Small intestine (tissue), 7 donors: Measurements from ENCODE around the gene UBAC1. TPM values are rescaled to one million over a fixed set of nuclear protein-coding genes. Genes with fewer than 3 reads are reported as not detected.

Experiments used
- DNase-seq, 2 donors: peaks; one replicate each; pipeline versions ENCODE4 v3.0.0 to v3.0.0-alpha.2; 2013
- FAIRE-seq: peaks from 2 replicates; lab custom pipeline; 2012; peaks lifted over from hg19 to GRCh38; lab: Jason Lieb, UNC
- H3K27ac ChIP-seq, 3 donors: one replicate each; pipeline ENCODE4 v1.5.1; 2013; ENCODE audit warnings: low read length in 2 of 3, mild to moderate bottlenecking in 2 of 3, control low read depth in 1 of 3, inconsistent platforms in 1 of 3, low read depth in 1 of 3, moderate library complexity in 1 of 3
- H3K27me3 ChIP-seq, 3 donors: one replicate each; pipeline ENCODE4 v1.6.1; 2013; ENCODE audit warnings: low read length in 3 of 3, inconsistent platforms in 1 of 3; ENCODE audit not compliant: control insufficient read depth in 3 of 3, insufficient read depth in 3 of 3
- H3K36me3 ChIP-seq, 3 donors: one replicate each; pipeline ENCODE4 v1.6.1; 2013; ENCODE audit warnings: low read length in 3 of 3, inconsistent platforms in 1 of 3, low read depth in 1 of 3, mild to moderate bottlenecking in 1 of 3, moderate library complexity in 1 of 3; ENCODE audit not compliant: control insufficient read depth in 3 of 3, insufficient read depth in 2 of 3
- H3K4me1 ChIP-seq, 3 donors: one replicate each; pipeline ENCODE4 v1.6.1; 2013; ENCODE audit warnings: low read length in 2 of 3, inconsistent platforms in 1 of 3, low read depth in 1 of 3, mild to moderate bottlenecking in 1 of 3, moderate library complexity in 1 of 3; ENCODE audit not compliant: control insufficient read depth in 3 of 3, insufficient read depth in 2 of 3
- H3K4me3 ChIP-seq, 3 donors: one replicate each; pipeline ENCODE4 v1.5.1; 2013; ENCODE audit warnings: low read length in 3 of 3, control low read depth in 1 of 3, inconsistent platforms in 1 of 3, low read depth in 1 of 3, mild to moderate bottlenecking in 1 of 3, moderate library complexity in 1 of 3
- H3K9me3 ChIP-seq, 2 donors: one replicate each; pipeline ENCODE4 v1.6.1; 2013; ENCODE audit warnings: low read depth in 1 of 2, low read length in 1 of 2; ENCODE audit not compliant: control insufficient read depth in 2 of 2, insufficient read depth in 1 of 2
- WGBS, 3 donors: extraction: QIAGEN DNeasy Blood & Tissue Kit; methylation state at CpG; one replicate each; pipeline ENCODE4 v1.1.7; 2013; 5-methylcytosine and 5-hydroxymethylcytosine counted together
- polyA plus RNA-seq, 4 donors: library from polyadenylated mRNA; stranded (reverse) in 3 of 4; unstranded in 1 of 4; fragments of 200-250 nt in 3 of 4; fragments of 120-200 nt in 1 of 4; gene quantifications; one replicate each; pipeline versions ENCODE4 v1.2.1 to v1.2.3, GENCODE V29; 2013
- donor health status: healthy with polysubstance abuse.
- donor health status: control.
- donor health status: control.
- donor health status: Bipolar disorder and iron deficiency.
- donor health status: healthy.

UBAC1 gene
- polyA plus RNA-seq, 4 donors: 19.9 to 78.5 (median 63.3) TPM

GRCh38 chr9:135939351-135940265, 21.6 kb downstream of the UBAC1 start:
- WGBS, 3 donors: 82 to 91% (median 88%) methylated on average over 33 of the region's 33 CpGs
- H3K27ac ChIP-seq: no peak overlapping the region
- no peaks in the 10 kb centered on the region for H3K4me1 ChIP-seq
- no peak for FAIRE-seq
- DNase-seq: no peak
- H3K36me3 ChIP-seq: peaks cover 12 to 67% (median 33%) of the 10 kb centered on the region in 3 donors
- H3K4me3 ChIP-seq: no peak overlapping the region
- no peaks in the 10 kb centered on the region for H3K27me3 ChIP-seq
- peaks cover 0 to 4% of the 10 kb centered on the region in 2 donors for H3K9me3 ChIP-seq

GRCh38 chr9:135937521-135938489, 23.4 kb downstream of the UBAC1 start:
- no peak for DNase-seq
- Histone ChIP-seq H3K9me3 (peaks cover 0 to 4% of the 10 kb centered on the region in 2 donors), H3K27ac (no peak overlapping the region), H3K4me1 (no peaks in the 10 kb centered on the region), H3K27me3 (no peaks in the 10 kb centered on the region), H3K36me3 (peaks cover 6 to 71% (median 28%) of the 10 kb centered on the region in 3 donors), H3K4me3 (no peak overlapping the region)
- WGBS, 3 donors: 96 to 98% (median 96%) methylated on average over 44 of the region's 44 CpGs
- no peak for FAIRE-seq

- H3K27me3 ChIP-seq: no peaks in the 10 kb centered on the region
- 92 to 98% (median 96%) methylated on average over 13 of the region's 13 CpGs for WGBS, 3 donors
- H3K9me3 ChIP-seq: peaks cover 0 to 4% of the 10 kb centered on the region in 2 donors
- FAIRE-seq (no peak), DNase-seq (no peak)
- H3K27ac ChIP-seq: no peak overlapping the region
- H3K36me3 ChIP-seq: peaks cover 13 to 62% (median 16%) of the 10 kb centered on the region in 3 donors
- H3K4me3 ChIP-seq: no peak overlapping the region
- H3K4me1 ChIP-seq: no peaks in the 10 kb centered on the region
Measured at GRCh38 chr9:135933114-135933513, 28.1 kb downstream of the UBAC1 start.

GRCh38 chr9:135932656-135933055, 28.5 kb downstream of the UBAC1 start:
- FAIRE-seq: no peak
- Histone ChIP-seq H3K27ac (no peak overlapping the region), H3K27me3 (no peaks in the 10 kb centered on the region), H3K4me1 (no peaks in the 10 kb centered on the region), H3K4me3 (no peak overlapping the region), H3K9me3 (peaks cover 0 to 4% of the 10 kb centered on the region in 2 donors), H3K36me3 (peaks cover 10 to 60% (median 13%) of the 10 kb centered on the region in 3 donors)
- no peak for DNase-seq
- WGBS, 3 donors: 95 to 97% (median 96%) methylated on average over 18 of the region's 18 CpGs

GRCh38 chr9:135931349-135931820, 29.8 kb downstream of the UBAC1 start:
- FAIRE-seq (no peak), DNase-seq (no peak)
- Histone ChIP-seq H3K27ac (no peak overlapping the region), H3K9me3 (no peaks in the 10 kb centered on the region), H3K4me1 (no peaks in the 10 kb centered on the region), H3K36me3 (peaks cover 10 to 54% (median 11%) of the 10 kb centered on the region in 3 donors), H3K27me3 (no peaks in the 10 kb centered on the region), H3K4me3 (no peak overlapping the region)
- 91 to 94% (median 93%) methylated on average over 31 of the region's 31 CpGs for WGBS, 3 donors

GRCh38 chr9:135930446-135931345, 30.5 kb downstream of the UBAC1 start:
- FAIRE-seq (no peak), DNase-seq (no peak)
- Histone ChIP-seq H3K27ac (no peak overlapping the region), H3K4me1 (no peaks in the 10 kb centered on the region), H3K36me3 (peaks cover 9 to 52% (median 10%) of the 10 kb centered on the region in 3 donors), H3K9me3 (no peaks in the 10 kb centered on the region), H3K27me3 (no peaks in the 10 kb centered on the region), H3K4me3 (no peak overlapping the region)
- WGBS, 3 donors: 93 to 94% (median 94%) methylated on average over 32 to 33 of the region's 33 CpGs

GRCh38 chr9:135929656-135930445, 31.3 kb downstream of the UBAC1 start:
- H3K4me1 ChIP-seq: no peaks in the 10 kb centered on the region
- no peak for DNase-seq
- WGBS, 3 donors: 81 to 90% (median 89%) methylated on average over 18 to 21 of the region's 21 CpGs
- no peaks in the 10 kb centered on the region for H3K9me3 ChIP-seq
- H3K27ac ChIP-seq: no peak overlapping the region
- H3K27me3 ChIP-seq: no peaks in the 10 kb centered on the region
- no peak for FAIRE-seq
- H3K4me3 ChIP-seq: no peak overlapping the region
- H3K36me3 ChIP-seq: peaks cover 9 to 50% (median 10%) of the 10 kb centered on the region in 3 donors
